NCI-H345 treated with DMSO at 0.1 percent for 48 hours (cell line): Measurements from ENCODE around the gene ZBTB34.

ENCODE experiments used
- DNase-seq: peaks from one replicate; lab custom pipeline; 2025; ENCODE audit not compliant: unreplicated experiment; lab: John Stamatoyannopoulos, UW

The ZBTB34 gene

DNA sequence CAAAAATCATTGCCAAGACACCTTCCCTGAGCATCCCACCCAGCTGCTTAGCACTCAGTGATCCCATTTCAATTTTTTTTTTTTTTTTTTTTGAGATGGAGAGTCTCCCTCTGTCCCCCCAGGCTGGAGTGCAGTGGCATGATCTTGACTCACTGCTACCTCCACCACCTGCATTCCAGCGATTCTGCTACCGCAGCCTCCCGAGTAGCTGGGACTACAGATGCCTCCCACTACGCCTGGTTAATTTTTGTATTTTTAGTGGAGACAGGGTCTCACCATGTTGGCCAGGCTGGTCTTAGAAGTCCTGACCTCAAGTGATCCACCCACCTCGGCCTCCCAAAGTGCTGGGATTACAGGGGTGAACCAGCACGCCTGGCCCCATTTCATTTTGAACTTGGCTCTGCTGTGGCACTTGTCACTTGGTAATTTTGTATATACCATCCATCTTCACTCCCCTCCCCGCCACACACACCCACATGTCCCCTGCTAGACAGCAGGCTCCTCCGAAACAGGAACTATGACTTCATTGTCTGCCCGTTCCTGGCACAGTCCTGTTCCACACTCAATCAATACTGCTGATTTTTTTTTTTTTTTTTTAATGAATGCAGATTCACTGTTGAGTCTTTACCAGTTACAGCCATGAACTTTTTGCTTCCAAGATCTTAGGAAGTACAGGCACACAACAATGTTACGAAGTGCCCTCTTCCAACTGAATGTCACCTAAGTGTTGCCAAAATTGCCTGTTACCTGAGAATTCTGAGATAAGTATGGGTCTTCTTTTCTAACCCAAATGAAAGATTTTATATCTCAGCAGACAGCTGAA, 17.3 kb upstream of the ZBTB34 start:
- DNase-seq: no peak

DNA sequence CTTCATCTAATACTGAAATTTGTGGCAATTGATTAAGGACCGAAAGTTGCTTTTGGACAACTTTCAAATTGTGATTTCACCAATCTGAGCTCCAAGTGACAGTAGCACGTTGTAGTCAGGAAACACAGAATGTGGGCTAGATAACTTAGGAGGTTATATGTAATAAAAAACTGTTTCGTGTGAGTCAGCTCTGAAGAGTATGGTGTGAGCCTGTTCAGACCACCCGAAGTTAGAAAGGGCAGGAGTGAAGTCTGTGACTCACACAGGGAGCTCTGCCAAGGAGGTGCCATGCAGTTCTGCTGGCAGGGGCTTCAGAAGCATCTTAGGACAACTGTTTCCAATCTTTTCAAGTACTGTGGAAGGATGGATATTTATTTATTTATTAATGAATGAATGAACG, 16.4 kb upstream of the ZBTB34 start:
- DNase-seq: no peak

DNA sequence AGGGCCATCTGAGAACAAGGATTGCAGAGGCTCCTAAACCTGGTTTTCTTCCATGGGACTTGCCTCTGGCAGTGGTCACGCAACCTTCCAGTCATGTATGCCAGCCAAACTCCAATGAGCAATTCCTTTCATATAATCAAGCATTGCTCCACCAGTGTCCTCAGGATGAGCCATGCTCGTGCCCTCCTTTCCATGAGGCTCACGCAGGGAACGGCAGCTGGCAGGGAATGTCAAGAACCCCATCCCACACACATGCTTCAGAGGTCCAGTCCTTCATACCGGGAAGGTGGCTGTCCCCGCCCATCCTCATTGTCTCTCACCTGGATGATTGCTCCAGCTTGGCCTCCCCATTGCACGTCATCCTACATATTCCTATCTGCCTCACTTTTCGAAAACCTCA, 13.4 kb upstream of the ZBTB34 start:
- no peak for DNase-seq

- no peak for DNase-seq
Observed at GRCh38 chr9:126849591-126850225, 10.7 kb upstream of the ZBTB34 start.

- no peak for DNase-seq
Observed at GRCh38 chr9:126851286-126851880, 9.1 kb upstream of the ZBTB34 start.

DNA sequence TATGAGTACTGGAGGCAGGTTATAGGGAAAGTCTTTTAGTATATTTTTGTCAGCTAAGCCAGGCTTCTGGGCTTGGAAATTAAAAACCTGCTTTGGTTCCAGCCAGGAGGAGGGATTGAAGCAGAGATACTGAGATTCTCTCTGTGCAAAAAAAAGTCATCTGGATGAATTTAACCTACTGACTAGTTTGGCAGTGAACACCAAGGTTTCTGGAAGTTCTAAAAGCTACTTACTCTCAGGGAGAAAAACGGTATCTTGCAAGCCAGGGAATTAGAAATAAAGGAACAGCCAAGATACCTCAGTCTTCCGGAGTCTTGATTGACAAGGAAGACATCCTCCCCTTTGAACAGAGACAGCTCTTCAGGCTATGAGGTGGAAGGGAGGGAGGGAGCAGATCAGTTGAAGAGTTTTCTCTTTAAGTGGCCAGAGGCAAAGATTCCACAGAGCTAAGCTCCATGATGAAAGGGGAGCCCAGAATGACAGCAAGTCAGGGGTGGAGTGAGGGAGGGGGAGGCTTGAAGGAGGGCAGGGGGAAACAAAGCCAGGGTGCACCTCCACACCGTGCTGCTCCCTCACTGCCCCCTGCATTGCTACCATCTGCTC, 8.3 kb upstream of the ZBTB34 start:
- DNase-seq: no peak

DNA sequence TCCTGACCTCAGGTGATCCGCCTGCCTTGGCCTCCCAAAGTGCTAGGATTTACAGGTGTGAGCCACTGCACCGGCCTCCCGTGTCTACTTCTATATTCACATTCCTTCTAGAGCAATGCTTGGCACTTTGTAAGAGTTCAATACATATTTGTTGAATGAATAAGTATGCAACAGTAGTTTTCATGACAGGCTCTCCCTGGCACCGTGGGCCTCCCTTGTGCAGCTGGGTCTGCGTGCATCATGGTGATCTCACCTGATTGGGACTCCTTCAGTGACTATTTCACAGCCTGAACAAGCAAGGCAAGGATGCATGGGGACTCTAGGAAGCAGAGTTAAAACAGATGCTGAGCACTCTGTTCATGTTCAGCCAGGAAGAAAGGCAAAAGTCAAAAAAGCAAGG, 6.8 kb upstream of the ZBTB34 start:
- DNase-seq: no peak

DNA sequence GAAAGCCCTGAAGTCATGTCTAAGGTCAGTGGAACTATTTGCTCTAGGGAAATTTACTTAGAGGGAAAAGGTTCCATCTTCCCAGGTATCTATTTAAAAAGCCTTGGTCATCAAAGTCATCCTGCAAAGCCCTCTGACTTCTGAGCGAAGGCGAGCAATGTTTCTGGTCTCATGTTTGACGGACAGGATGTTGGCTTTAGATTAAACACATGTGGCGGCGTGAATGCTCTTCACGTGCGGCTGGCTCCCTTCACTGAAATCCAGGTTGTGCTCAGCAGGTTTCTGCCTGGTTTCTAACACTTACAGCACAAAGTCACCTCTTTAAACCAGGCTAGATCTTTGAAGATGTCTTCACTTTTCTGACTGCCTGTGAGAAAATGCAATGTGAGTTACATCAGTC, 5.7 kb upstream of the ZBTB34 start:
- no peak for DNase-seq

DNA sequence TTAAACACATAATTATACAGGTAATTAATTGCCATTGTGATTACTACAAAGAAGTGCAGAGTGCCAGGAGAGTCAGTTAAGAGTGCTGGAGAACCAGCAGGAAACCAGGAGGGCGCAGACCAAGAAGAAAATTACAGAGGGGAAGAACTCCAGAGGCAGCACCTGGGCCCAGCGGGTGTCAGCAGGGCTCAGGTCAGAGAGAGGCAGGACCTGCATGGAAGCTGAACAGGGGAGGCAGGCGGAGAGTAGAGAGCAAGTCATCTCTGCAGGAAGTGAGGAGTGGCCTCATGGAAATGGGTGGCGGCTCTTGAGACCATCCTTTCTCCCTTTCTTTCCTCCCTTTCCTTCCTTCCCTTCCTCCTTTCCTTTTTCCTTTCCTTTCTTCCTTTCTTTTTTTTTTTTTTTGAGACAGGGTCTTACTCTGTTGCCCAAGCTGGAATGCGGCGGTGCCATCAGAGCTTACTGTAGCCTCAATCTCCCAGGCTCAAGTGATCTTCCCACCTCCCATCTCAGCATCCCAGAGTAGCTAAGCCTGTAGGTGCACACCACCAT, 4.0 kb upstream of the ZBTB34 start:
- no peak for DNase-seq

GRCh38 chr9:126857261-126857960, 3.0 kb upstream of the ZBTB34 start:
- no peak for DNase-seq

DNA sequence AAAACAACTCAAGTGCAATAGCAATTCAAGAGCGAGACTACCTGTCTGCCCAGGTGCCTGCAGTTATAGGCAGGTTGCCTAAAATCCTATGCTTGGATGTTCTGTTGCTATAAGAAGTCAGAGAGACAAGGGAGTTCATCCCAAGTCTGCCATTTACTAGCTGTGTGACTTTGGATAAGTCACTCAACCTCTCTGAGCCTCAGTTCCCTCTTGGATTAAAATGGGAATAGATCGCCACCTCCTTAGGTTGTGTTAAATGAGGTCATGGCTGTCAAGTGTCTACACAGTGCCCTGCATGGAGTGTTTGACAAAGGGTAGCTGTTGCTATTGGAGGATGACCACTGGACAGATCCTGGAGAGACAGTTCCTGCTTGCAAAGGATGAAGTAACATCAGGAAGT, 1.3 kb upstream of the ZBTB34 start:
- no peak for DNase-seq

DNA sequence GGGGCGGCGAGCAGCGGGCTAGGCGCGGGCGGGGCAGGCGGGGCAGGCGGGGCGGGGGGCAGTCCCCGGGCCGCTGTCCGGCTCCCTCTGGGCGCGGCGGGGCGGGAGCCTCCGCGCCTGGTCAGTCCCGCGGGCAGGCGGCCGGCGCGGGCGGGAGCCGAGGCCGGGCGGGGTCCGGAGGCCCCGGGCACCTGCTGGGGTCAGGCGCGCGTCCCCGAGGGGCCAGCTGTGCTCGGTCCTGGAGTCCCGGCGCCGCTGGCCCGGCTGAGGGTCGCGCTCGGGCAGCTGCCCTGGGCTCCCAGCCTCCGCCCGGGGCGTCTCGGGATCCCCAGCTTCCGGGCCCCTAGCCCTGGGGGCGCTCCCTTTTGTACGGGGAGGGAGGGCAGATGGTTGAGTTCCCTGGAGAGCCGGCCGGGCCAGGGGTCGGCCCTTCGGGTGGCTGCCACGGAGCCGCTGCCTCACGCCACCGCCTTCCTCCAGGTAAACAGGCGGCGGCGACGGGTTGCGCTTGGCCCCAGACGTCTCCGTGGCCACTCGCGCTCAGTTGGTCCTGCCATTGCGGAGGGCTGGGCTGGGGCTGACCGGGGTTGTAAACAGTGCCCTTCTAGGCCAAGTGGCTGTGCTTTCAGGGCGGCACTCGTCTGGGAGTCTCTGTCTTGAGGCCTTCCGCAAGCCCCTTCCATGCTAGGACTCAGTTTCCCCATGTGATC, 473 bp downstream of the ZBTB34 start:
- no peak for DNase-seq

- DNase-seq: no peak
Observed at GRCh38 chr9:126861707-126862103, 1.3 kb downstream of the ZBTB34 start.

DNA sequence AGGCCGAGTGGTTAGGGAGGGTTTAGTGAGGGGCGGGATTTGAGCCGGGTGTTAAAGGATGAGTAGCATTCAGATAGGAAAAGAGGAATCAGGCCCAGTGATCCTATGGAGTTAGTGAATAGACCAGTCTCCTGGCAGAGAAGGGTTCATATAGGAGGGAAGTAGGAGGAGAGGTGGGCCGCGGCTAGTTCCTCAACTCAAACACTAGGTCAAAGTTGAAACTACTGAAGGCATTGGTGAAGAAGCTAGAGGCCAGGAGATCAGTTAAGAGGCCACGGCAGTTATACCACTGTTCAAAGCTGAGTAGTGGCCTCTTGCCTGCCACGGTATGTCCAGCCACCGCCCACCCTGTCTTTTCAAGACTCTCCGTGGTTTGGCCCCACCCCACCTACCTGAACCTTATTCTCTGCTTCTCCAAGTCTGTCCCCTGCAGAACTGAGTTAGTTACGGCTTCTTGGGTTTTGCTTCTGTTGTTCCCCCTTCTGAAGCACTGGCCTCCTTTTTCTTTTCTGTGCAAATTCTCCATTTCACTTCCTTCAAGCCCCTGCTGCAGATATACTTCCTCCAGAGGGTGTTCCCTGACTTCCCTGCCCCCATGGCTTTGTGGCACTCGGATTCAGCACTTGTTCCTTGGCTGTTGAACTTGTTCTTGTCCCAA, 1.8 kb downstream of the ZBTB34 start:
- no peak for DNase-seq

DNA sequence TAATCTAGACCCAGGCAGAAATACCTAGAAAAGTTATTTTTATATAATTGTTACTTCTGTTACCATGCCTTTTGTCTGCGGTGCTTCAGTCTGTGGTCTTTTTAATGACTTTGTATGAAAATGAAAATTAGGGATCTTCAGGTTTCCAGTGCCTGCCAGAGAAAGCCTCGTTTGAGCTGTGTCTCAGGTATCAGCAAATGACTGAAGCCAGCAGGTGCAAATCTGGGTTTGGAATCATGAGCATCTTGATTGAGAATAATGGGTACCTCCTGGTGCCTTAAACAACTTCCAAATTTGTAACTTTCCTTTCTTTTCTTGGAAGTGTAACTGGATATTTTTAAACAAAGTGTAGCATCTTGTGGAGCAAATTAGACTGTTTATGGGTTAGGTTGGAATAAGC, 4.3 kb downstream of the ZBTB34 start:
- DNase-seq: no peak

GRCh38 chr9:126869368-126869767, 8.9 kb downstream of the ZBTB34 start:
- DNase-seq: no peak

DNA sequence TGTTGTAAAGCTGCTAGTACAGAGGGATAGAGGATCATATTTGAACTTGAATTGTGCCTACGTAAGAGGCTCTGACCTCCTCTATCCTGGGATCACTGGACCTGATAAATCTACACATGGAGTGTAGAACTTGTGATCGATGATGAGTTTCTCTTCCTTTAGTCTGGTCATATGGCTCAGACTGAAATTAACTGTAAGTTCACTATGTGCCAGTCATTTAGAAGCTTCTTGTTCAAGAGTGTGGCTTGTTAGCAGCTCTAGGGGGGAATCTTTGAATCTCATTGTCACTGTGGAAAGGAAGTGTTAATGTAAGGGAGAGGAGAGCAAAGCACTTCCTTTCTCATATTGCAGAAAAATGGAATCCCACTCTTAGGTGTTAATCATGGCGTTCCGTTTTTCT, 12.1 kb downstream of the ZBTB34 start:
- DNase-seq: no peak

DNA sequence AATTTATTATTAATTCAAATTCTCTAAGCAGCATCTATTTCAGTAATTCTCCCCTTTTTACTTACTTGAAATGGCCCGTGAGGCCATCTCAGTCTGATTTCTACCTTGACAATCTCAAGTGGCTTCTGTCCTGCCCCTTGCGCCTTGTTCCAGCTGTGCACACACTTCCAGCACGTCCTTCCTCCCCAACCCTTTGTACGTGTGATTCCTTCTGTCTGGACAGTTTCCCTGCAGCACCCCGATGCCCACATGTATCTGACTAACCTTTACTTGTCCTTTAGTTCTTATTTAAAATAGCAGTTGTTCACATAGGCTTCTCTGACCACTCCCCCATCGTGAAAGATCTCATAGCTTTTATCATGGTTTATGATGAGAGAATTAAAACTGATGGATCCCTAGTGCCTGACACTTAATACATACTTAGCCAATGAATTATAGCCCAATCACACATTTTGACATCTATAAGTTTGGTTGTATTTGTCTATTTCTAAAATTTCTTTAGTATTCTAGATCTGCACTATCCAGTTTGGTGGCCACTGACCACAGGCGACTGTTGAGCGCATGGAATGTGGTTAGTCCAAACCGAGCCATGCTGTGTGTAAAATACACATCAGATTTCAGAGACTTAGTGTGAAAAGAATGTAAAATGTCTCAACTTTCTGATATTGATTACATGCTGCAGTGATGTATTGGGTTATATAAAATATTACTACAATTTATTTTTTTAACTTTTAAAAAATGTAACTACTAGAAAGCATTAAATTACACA, 14.3 kb downstream of the ZBTB34 start:
- no peak for DNase-seq
